ENCODE results near the gene LRRC4C.

Gene LRRC4C

GRCh38 chr11:40827116-40827515, 632.3 kb downstream of the LRRC4C start:
- no peaks in the 10 kb centered on the region for H3K9me3 ChIP-seq (ENCODE audit: low read length)

GRCh38 chr11:40826601-40827000, 632.9 kb downstream of the LRRC4C start:
- no peaks in the 10 kb centered on the region for H3K27me3 ChIP-seq (ENCODE audit: insufficient read depth, low read length)
- no peaks in the 10 kb centered on the region for H3K79me2 ChIP-seq (ENCODE audit: insufficient read depth, low read length)
- no peak for TF ChIP-seq EZH2 (IDR thresholded peaks at IDR 0.05; ENCODE audit: borderline replicate concordance, low read length)
- TF ChIP-seq CTCF (IDR thresholded peaks at IDR 0.05; ENCODE audit: low read length) = no peak
- H3K4me3 ChIP-seq (ENCODE audit: low read depth, low read length, poor library complexity, severe bottlenecking) = no peak overlapping the region
- no peak overlapping the region for H3K4me2 ChIP-seq (ENCODE audit: low read length)
- H3F3A ChIP-seq (ENCODE audit: insufficient read depth, low read length) = no peaks in the 10 kb centered on the region
- no peaks in the 10 kb centered on the region for H4K20me1 ChIP-seq (ENCODE audit: insufficient read depth, low read length)
- no peaks in the 10 kb centered on the region for H3K4me1 ChIP-seq (ENCODE audit: insufficient read depth, low read length, severe bottlenecking)
- H3K9me2 ChIP-seq (ENCODE audit: low read depth, low read length) = no peaks in the 10 kb centered on the region
- no peaks in the 10 kb centered on the region for H3K36me3 ChIP-seq (ENCODE audit: insufficient read depth, low read length)
- no peak overlapping the region for H2AFZ ChIP-seq (ENCODE audit: low read length)
- H3K27ac ChIP-seq (ENCODE audit: low read depth, low read length, poor library complexity, severe bottlenecking) = no peak overlapping the region
- no peaks in the 10 kb centered on the region for H3K9me3 ChIP-seq (ENCODE audit: low read length)
- no peak overlapping the region for H3K9ac ChIP-seq (ENCODE audit: low read length)

More at GRCh38 chr11:40827116-40827515, 632.3 kb downstream of the LRRC4C start:
- no peaks in the 10 kb centered on the region for H3K4me1 ChIP-seq (ENCODE audit: insufficient read depth, low read length, severe bottlenecking)
- no peaks in the 10 kb centered on the region for H3K27me3 ChIP-seq (ENCODE audit: insufficient read depth, low read length)
- H3K4me2 ChIP-seq (ENCODE audit: low read length) = no peak overlapping the region
- TF ChIP-seq EZH2 (IDR thresholded peaks at IDR 0.05; ENCODE audit: borderline replicate concordance, low read length) (no peak), CTCF (IDR thresholded peaks at IDR 0.05; ENCODE audit: low read length) (no peak)
- no peaks in the 10 kb centered on the region for H3K79me2 ChIP-seq (ENCODE audit: insufficient read depth, low read length)
- H4K20me1 ChIP-seq (ENCODE audit: insufficient read depth, low read length) = no peaks in the 10 kb centered on the region
- H3K9me2 ChIP-seq (ENCODE audit: low read depth, low read length) = no peaks in the 10 kb centered on the region
- no peak overlapping the region for H2AFZ ChIP-seq (ENCODE audit: low read length)
- H3K27ac ChIP-seq (ENCODE audit: low read depth, low read length, poor library complexity, severe bottlenecking) = no peak overlapping the region
- no peak overlapping the region for H3K4me3 ChIP-seq (ENCODE audit: low read depth, low read length, poor library complexity, severe bottlenecking)
- no peaks in the 10 kb centered on the region for H3K36me3 ChIP-seq (ENCODE audit: insufficient read depth, low read length)
- no peak overlapping the region for H3K9ac ChIP-seq (ENCODE audit: low read length)
- no peaks in the 10 kb centered on the region for H3F3A ChIP-seq (ENCODE audit: insufficient read depth, low read length)

- Histone ChIP-seq H3F3A (ENCODE audit: insufficient read depth, low read length) (no peaks in the 10 kb centered on the region), H3K9ac (ENCODE audit: low read length) (no peak overlapping the region), H3K4me2 (ENCODE audit: low read length) (no peak overlapping the region), H3K4me3 (ENCODE audit: low read depth, low read length, poor library complexity, severe bottlenecking) (no peak overlapping the region), H3K27me3 (ENCODE audit: insufficient read depth, low read length) (no peaks in the 10 kb centered on the region), H3K9me2 (ENCODE audit: low read depth, low read length) (no peaks in the 10 kb centered on the region), H3K79me2 (ENCODE audit: insufficient read depth, low read length) (no peaks in the 10 kb centered on the region), H3K9me3 (ENCODE audit: low read length) (no peaks in the 10 kb centered on the region), H4K20me1 (ENCODE audit: insufficient read depth, low read length) (no peaks in the 10 kb centered on the region), H3K27ac (ENCODE audit: low read depth, low read length, poor library complexity, severe bottlenecking) (no peak overlapping the region), H3K4me1 (ENCODE audit: insufficient read depth, low read length, severe bottlenecking) (no peaks in the 10 kb centered on the region), H3K36me3 (ENCODE audit: insufficient read depth, low read length) (no peaks in the 10 kb centered on the region), H2AFZ (ENCODE audit: low read length) (no peak overlapping the region)
- no peak for TF ChIP-seq EZH2 (IDR thresholded peaks at IDR 0.05; ENCODE audit: borderline replicate concordance, low read length)
- TF ChIP-seq CTCF (IDR thresholded peaks at IDR 0.05; ENCODE audit: low read length) = no peak
Observed at GRCh38 chr11:40825201-40825834, 634.1 kb downstream of the LRRC4C start.

Data from OCI-LY1 (cell line).